ENCODE data around the gene TMEM61.
"Not testable (repeated sequence)": the region's sequence is repeated elsewhere in the genome, so short reads cannot be mapped to it uniquely, and the experiment has no call there.

Gene TMEM61

GRCh38 chr1:55018395-55018794, 38.0 kb downstream of the TMEM61 start:
- no peak overlapping the region for H2AFZ ChIP-seq (ENCODE audit: low read length)
- no peaks in the 10 kb centered on the region for H4K20me1 ChIP-seq (ENCODE audit: insufficient read depth, low read length)
- TF ChIP-seq CTCF (IDR thresholded peaks at IDR 0.05; ENCODE audit: low read length) (no peak), EZH2 (optimal IDR thresholded peaks at IDR 0.05; ENCODE audit: low read depth, low read length) (no peak), EZH2phosphoT487 (IDR thresholded peaks at IDR 0.05; ENCODE audit: low read length) (no peak)
- no peak for DNase-seq
- H3K9me2 ChIP-seq (replicated peaks; ENCODE audit: insufficient read depth, low read length) = no peaks in the 10 kb centered on the region
- H3F3A ChIP-seq (ENCODE audit: insufficient read depth, low read length) = no peaks in the 10 kb centered on the region
- no peaks in the 10 kb centered on the region for H3K27me3 ChIP-seq (replicated peaks; ENCODE audit: insufficient read depth, low read length)
- H3K4me1 ChIP-seq (ENCODE audit: low read length) = no peaks in the 10 kb centered on the region
- H3K36me3 ChIP-seq (replicated peaks; ENCODE audit: insufficient read depth, low read length) = no peaks in the 10 kb centered on the region
- no peak overlapping the region for H3K27ac ChIP-seq (ENCODE audit: low read length)
- no peak overlapping the region for H3K4me3 ChIP-seq (ENCODE audit: low read length)
- no peak overlapping the region for H3K4me2 ChIP-seq (ENCODE audit: low read depth, low read length)
- no peaks in the 10 kb centered on the region for H3K9me3 ChIP-seq (replicated peaks; ENCODE audit: insufficient read depth, low read length)
- no peaks in the 10 kb centered on the region for H3K79me2 ChIP-seq (ENCODE audit: low read length)
- no peak overlapping the region for H3K9ac ChIP-seq (ENCODE audit: low read length)

- no peak overlapping the region for H3K4me3 ChIP-seq (ENCODE audit: low read length)
- no peak overlapping the region for H3K9ac ChIP-seq (ENCODE audit: low read length)
- H4K20me1 ChIP-seq (ENCODE audit: insufficient read depth, low read length) = no peaks in the 10 kb centered on the region
- peak overlapping the region; percentile 66 for H2AFZ ChIP-seq (ENCODE audit: low read length)
- no peak overlapping the region for H3K4me2 ChIP-seq (ENCODE audit: low read depth, low read length)
- H3K27me3 ChIP-seq (replicated peaks; ENCODE audit: insufficient read depth, low read length) = no peaks in the 10 kb centered on the region
- H3K27ac ChIP-seq (ENCODE audit: low read length) = no peak overlapping the region
- H3F3A ChIP-seq (ENCODE audit: insufficient read depth, low read length) = no peaks in the 10 kb centered on the region
- H3K79me2 ChIP-seq (ENCODE audit: low read length) = no peaks in the 10 kb centered on the region
- peak; percentile 76 for DNase-seq
- no peaks in the 10 kb centered on the region for H3K36me3 ChIP-seq (replicated peaks; ENCODE audit: insufficient read depth, low read length)
- no peaks in the 10 kb centered on the region for H3K9me3 ChIP-seq (replicated peaks; ENCODE audit: insufficient read depth, low read length)
- H3K4me1 ChIP-seq (ENCODE audit: low read length) = no peaks in the 10 kb centered on the region
- TF ChIP-seq EZH2phosphoT487 (IDR thresholded peaks at IDR 0.05; ENCODE audit: low read length) = no peak
- TF ChIP-seq EZH2 (optimal IDR thresholded peaks at IDR 0.05; ENCODE audit: low read depth, low read length) = no peak
- TF ChIP-seq CTCF (IDR thresholded peaks at IDR 0.05; ENCODE audit: low read length) = peak; percentile 89
- no peaks in the 10 kb centered on the region for H3K9me2 ChIP-seq (replicated peaks; ENCODE audit: insufficient read depth, low read length)
Measured at GRCh38 chr1:55021942-55022546, 41.6 kb downstream of the TMEM61 start.

GRCh38 chr1:55024163-55024562, 43.7 kb downstream of the TMEM61 start:
- not testable (repeated sequence) for H3K9me2 ChIP-seq (replicated peaks; ENCODE audit: insufficient read depth, low read length); H3K4me3 ChIP-seq (ENCODE audit: low read length); H3K27ac ChIP-seq (ENCODE audit: low read length); H3K36me3 ChIP-seq (replicated peaks; ENCODE audit: insufficient read depth, low read length); H3F3A ChIP-seq (ENCODE audit: insufficient read depth, low read length); H3K9ac ChIP-seq (ENCODE audit: low read length); H2AFZ ChIP-seq (ENCODE audit: low read length); H3K79me2 ChIP-seq (ENCODE audit: low read length); H4K20me1 ChIP-seq (ENCODE audit: insufficient read depth, low read length); H3K4me1 ChIP-seq (ENCODE audit: low read length); DNase-seq; H3K9me3 ChIP-seq (replicated peaks; ENCODE audit: insufficient read depth, low read length); H3K4me2 ChIP-seq (ENCODE audit: low read depth, low read length); H3K27me3 ChIP-seq (replicated peaks; ENCODE audit: insufficient read depth, low read length)

GRCh38 chr1:55026682-55027081, 46.3 kb downstream of the TMEM61 start:
- H3K9ac ChIP-seq (ENCODE audit: low read length); H4K20me1 ChIP-seq (ENCODE audit: insufficient read depth, low read length): not testable (repeated sequence)

DNA sequence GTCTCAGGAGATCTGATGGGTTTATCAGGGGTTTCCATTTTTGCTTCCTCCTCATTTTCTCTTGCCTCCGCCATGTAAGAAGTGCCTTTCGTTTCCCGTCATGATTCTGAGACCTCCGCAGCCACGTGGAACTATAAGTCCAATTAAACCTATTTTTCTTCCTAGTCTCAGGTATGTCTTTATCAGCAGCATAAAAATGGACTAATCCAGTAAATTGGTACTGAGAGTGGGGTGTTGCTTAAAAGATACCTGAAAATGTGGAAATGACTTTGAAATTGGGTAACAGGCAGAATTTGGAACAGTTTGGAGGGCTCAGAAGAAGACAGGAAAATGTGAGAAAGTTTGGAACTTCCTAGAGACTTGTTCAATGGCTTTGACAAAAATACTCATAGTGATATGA, 50.7 kb downstream of the TMEM61 start:
- H3K27ac ChIP-seq (ENCODE audit: low read length); H3K27me3 ChIP-seq (replicated peaks; ENCODE audit: insufficient read depth, low read length); H3K9me3 ChIP-seq (replicated peaks; ENCODE audit: insufficient read depth, low read length): not testable (repeated sequence)

More at GRCh38 chr1:55026682-55027081, 46.3 kb downstream of the TMEM61 start:
- H3K4me1 ChIP-seq (ENCODE audit: low read length); H3K79me2 ChIP-seq (ENCODE audit: low read length); H2AFZ ChIP-seq (ENCODE audit: low read length); H3K36me3 ChIP-seq (replicated peaks; ENCODE audit: insufficient read depth, low read length); H3K27me3 ChIP-seq (replicated peaks; ENCODE audit: insufficient read depth, low read length); H3K4me3 ChIP-seq (ENCODE audit: low read length); H3K27ac ChIP-seq (ENCODE audit: low read length); H3F3A ChIP-seq (ENCODE audit: insufficient read depth, low read length); H3K9me3 ChIP-seq (replicated peaks; ENCODE audit: insufficient read depth, low read length); H3K9me2 ChIP-seq (replicated peaks; ENCODE audit: insufficient read depth, low read length); H3K4me2 ChIP-seq (ENCODE audit: low read depth, low read length); DNase-seq: not testable (repeated sequence)

More for the DNA sequence above, 50.7 kb downstream of the TMEM61 start:
- H3K4me3 ChIP-seq (ENCODE audit: low read length); H3K79me2 ChIP-seq (ENCODE audit: low read length); DNase-seq; H3K4me2 ChIP-seq (ENCODE audit: low read depth, low read length); H3K9me2 ChIP-seq (replicated peaks; ENCODE audit: insufficient read depth, low read length); H3F3A ChIP-seq (ENCODE audit: insufficient read depth, low read length); H3K4me1 ChIP-seq (ENCODE audit: low read length); H3K9ac ChIP-seq (ENCODE audit: low read length); H3K36me3 ChIP-seq (replicated peaks; ENCODE audit: insufficient read depth, low read length); H4K20me1 ChIP-seq (ENCODE audit: insufficient read depth, low read length); H2AFZ ChIP-seq (ENCODE audit: low read length): not testable (repeated sequence)
